H9 (cell line): ENCODE measurements around the gene WHRN. TPM values are rescaled to one million over a fixed set of nuclear protein-coding genes. Genes with fewer than 3 reads are reported as not detected.
A peak's percentile ranks its signal among the peaks of the same experiment; 100 is the strongest.

ENCODE experiments used
- DNase-seq: peaks from one replicate; pipeline ENCODE4 v3.0.0-alpha.2; 2017
- H2AFZ ChIP-seq: one replicate; pipeline ENCODE4 v1.6.1; 2013; ENCODE audit warnings: mild to moderate bottlenecking, low read length, control low read depth, moderate library complexity
- H2AK5ac ChIP-seq: 2 replicates; pipeline ENCODE4 v1.6.1; 2013; ENCODE audit warnings: low read length, control low read depth, mixed read lengths; ENCODE audit not compliant: insufficient read length
- H2BK120ac ChIP-seq: one replicate; pipeline ENCODE4 v1.6.1; 2013; ENCODE audit warnings: low read depth, mild to moderate bottlenecking, low read length, control low read depth, inconsistent platforms; ENCODE audit not compliant: poor library complexity, severe bottlenecking
- H2BK12ac ChIP-seq: 2 replicates; pipeline ENCODE4 v1.6.1; 2013; ENCODE audit warnings: low read length, control low read depth, mixed read lengths, low read depth; ENCODE audit not compliant: insufficient read length
- H2BK15ac ChIP-seq: 2 replicates; pipeline ENCODE4 v1.6.1; 2013; ENCODE audit warnings: low read depth, low read length, control low read depth
- H2BK20ac ChIP-seq: one replicate; pipeline ENCODE4 v1.6.1; 2013; ENCODE audit warnings: low read depth, mild to moderate bottlenecking, low read length, control low read depth, inconsistent platforms; ENCODE audit not compliant: poor library complexity, severe bottlenecking
- H2BK5ac ChIP-seq: 2 replicates; pipeline ENCODE4 v1.6.1; 2013; ENCODE audit warnings: low read length, control low read depth, mixed read lengths; ENCODE audit not compliant: insufficient read length
- H3K14ac ChIP-seq: 2 replicates; pipeline ENCODE4 v1.6.1; 2013; ENCODE audit warnings: low read length, control low read depth; ENCODE audit not compliant: insufficient read depth
- H3K18ac ChIP-seq: 2 replicates; pipeline ENCODE4 v1.6.1; 2013; ENCODE audit warnings: low read depth, mild to moderate bottlenecking, mixed read lengths, low read length, control low read depth; ENCODE audit not compliant: insufficient read length
- H3K23ac ChIP-seq: 2 replicates; pipeline ENCODE4 v1.6.1; 2013; ENCODE audit warnings: low read length, control low read depth, mixed read lengths, low read depth; ENCODE audit not compliant: insufficient read length
- H3K23me2 ChIP-seq: 2 replicates; pipeline ENCODE4 v1.6.1; 2013; ENCODE audit warnings: low read depth, mild to moderate bottlenecking, mixed read lengths, low read length, control low read depth; ENCODE audit not compliant: insufficient read length, poor library complexity, severe bottlenecking
- H3K27ac ChIP-seq: 2 replicates; pipeline ENCODE4 v1.5.1; 2013; ENCODE audit warnings: low read length, control low read depth, mixed read lengths, low read depth; ENCODE audit not compliant: insufficient read length
- H3K27me3 ChIP-seq: 2 replicates; pipeline ENCODE4 v1.6.1; 2013; ENCODE audit warnings: low read length, control low read depth, inconsistent platforms; ENCODE audit not compliant: insufficient read depth
- H3K4ac ChIP-seq: 2 replicates; pipeline ENCODE4 v1.6.1; 2013; ENCODE audit warnings: low read depth, mild to moderate bottlenecking, control low read depth, inconsistent platforms, low read length, moderate library complexity
- H3K4me1 ChIP-seq: 2 replicates; pipeline ENCODE4 v1.6.1; 2013; ENCODE audit warnings: low read length, control low read depth, inconsistent platforms; ENCODE audit not compliant: insufficient read depth
- H3K4me2 ChIP-seq: 2 replicates; pipeline ENCODE4 v1.6.1; 2013; ENCODE audit warnings: low read length, control low read depth, mixed read lengths; ENCODE audit not compliant: insufficient read length, insufficient read depth
- H3K56ac ChIP-seq: 2 replicates; pipeline ENCODE4 v1.6.1; 2013; ENCODE audit warnings: low read depth, mild to moderate bottlenecking, mixed read lengths, low read length, control low read depth; ENCODE audit not compliant: insufficient read length
- H3K79me1 ChIP-seq: 2 replicates; pipeline ENCODE4 v1.6.1; 2013; ENCODE audit warnings: low read depth, mild to moderate bottlenecking, moderate library complexity, low read length, control low read depth, inconsistent platforms; ENCODE audit not compliant: insufficient read depth, poor library complexity, severe bottlenecking
- H3K79me2 ChIP-seq: 2 replicates; pipeline ENCODE4 v1.6.1; 2013; ENCODE audit warnings: low read length, control low read depth, inconsistent platforms; ENCODE audit not compliant: insufficient read depth
- H3K9ac ChIP-seq: 2 replicates; pipeline ENCODE4 v1.6.1; 2013; ENCODE audit warnings: low read length, control low read depth, mixed read lengths; ENCODE audit not compliant: insufficient read length; ENCODE audit errors: extremely low read depth
- H3K9me3 ChIP-seq: one replicate; pipeline ENCODE4 v1.6.1; 2013; ENCODE audit warnings: low read depth, low read length, inconsistent platforms; ENCODE audit not compliant: control insufficient read depth
- H3T11ph ChIP-seq: one replicate; pipeline ENCODE4 v1.6.1; 2013; ENCODE audit warnings: mild to moderate bottlenecking, low read length, control low read depth, inconsistent platforms
- H4K20me1 ChIP-seq: one replicate; pipeline ENCODE4 v1.6.1; 2013; ENCODE audit not compliant: control insufficient read depth, insufficient read length, insufficient read depth
- H4K5ac ChIP-seq: 2 replicates; pipeline ENCODE4 v1.6.1; 2013; ENCODE audit warnings: low read depth, mild to moderate bottlenecking, mixed read lengths, low read length, control low read depth; ENCODE audit not compliant: insufficient read length
- H4K8ac ChIP-seq: replicated peaks from 2 replicates; pipeline ENCODE4 v1.6.1; 2013; ENCODE audit warnings: low read length, control low read depth, mixed read lengths, low read depth; ENCODE audit not compliant: insufficient read length
- H4K91ac ChIP-seq: 2 replicates; pipeline ENCODE4 v1.6.1; 2013; ENCODE audit warnings: low read depth, mild to moderate bottlenecking, moderate library complexity, mixed read lengths, low read length, control low read depth; ENCODE audit not compliant: insufficient read length
- H3K27ac Mint-ChIP-seq, 3 experiments: 2 replicates in 2 of 3; 3 replicates in 1 of 3; pipeline ENCODE4 v1.8.0; 2020 to 2021; ENCODE audit warnings: mixed read lengths in 3 of 3, mild to moderate bottlenecking in 1 of 3, moderate library complexity in 1 of 3
- H3K27me3 Mint-ChIP-seq: 2 replicates; pipeline ENCODE4 v1.8.0; 2021; ENCODE audit warnings: low read depth, mild to moderate bottlenecking, moderate library complexity, mixed read lengths
- H3K36me3 Mint-ChIP-seq, 3 experiments: 2 replicates in 2 of 3; 3 replicates in 1 of 3; pipeline ENCODE4 v1.8.0; 2020 to 2021; ENCODE audit warnings: low read depth in 3 of 3, mixed read lengths in 3 of 3; ENCODE audit not compliant: insufficient read depth in 1 of 3
- H3K4me1 Mint-ChIP-seq, 2 experiments: 2 replicates each; pipeline ENCODE4 v1.8.0; 2020; ENCODE audit warnings: mixed read lengths in 2 of 2
- H3K4me3 Mint-ChIP-seq, 2 experiments: 2 replicates in 1 of 2; 3 replicates in 1 of 2; pipeline ENCODE4 v1.8.0; 2020 to 2021; ENCODE audit warnings: mild to moderate bottlenecking in 2 of 2, mixed read lengths in 2 of 2, moderate library complexity in 1 of 2
- H3K9me3 Mint-ChIP-seq, 2 experiments: 2 replicates in 1 of 2; 3 replicates in 1 of 2; pipeline ENCODE4 v1.8.0; 2020; ENCODE audit warnings: mild to moderate bottlenecking in 2 of 2, mixed read lengths in 2 of 2, moderate library complexity in 1 of 2
- WGBS: extraction: QIAGEN DNeasy Blood & Tissue Kit; methylation state at CpG from one replicate; pipeline ENCODE4 v1.1.7; 2013; ENCODE audit warnings: missing lambda C conversion rate, low lambda C conversion rate, mixed read lengths; ENCODE audit not compliant: insufficient read length; ENCODE audit errors: extremely low coverage; 5-methylcytosine and 5-hydroxymethylcytosine counted together
- total RNA-seq: library from RNA; stranded (reverse); gene quantifications from 2 replicates; pipeline ENCODE4 v1.2.1, GENCODE V29; 2021
- TF ChIP-seq, protein P1 (sequence below): fragments of 200-600 bp; sonication (generic); conservative IDR thresholded peaks from 3 replicates; pipeline ENCODE4 v1.8.0; 2021; ENCODE audit warnings: antibody characterized with exemption, mild to moderate bottlenecking

Gene WHRN
- total RNA-seq, 1 experiment from 2014 or later, result 2.2 TPM

DNA sequence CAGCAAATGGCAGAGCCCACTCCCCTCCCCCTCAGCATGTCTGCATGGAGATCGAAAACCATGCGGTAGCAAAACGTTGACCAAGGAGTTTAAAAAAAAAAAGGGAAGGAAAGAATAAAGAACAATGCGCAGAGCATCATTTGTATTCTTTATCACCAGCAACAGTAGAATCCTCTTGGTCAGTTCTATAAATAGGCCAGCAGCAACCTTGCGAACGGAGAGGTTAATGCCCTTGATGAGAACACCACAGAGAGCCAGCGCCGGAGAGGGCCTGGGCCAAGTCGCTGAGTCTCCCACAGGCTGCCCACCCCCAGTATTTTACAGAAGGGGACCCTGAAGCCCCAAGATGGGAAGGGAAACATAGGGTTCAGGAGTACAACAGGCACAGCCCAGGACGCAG lies 22.7 kb downstream of the WHRN start:
- no peak overlapping the region for H3K4ac ChIP-seq
- Mint-ChIP-seq H3K4me1 (peaks cover 9 to 17% of the 10 kb centered on the region in 2 experiments), H3K27me3 (no peaks in the 10 kb centered on the region), H3K9me3 (no peaks in the 10 kb centered on the region), H3K4me3 (no peak overlapping the region; a peak in 1 of 5 replicates), H3K36me3 (0 out of 7 replicates have a peak, but pooled peaks cover 0 to 2% (median 0%) of the 10 kb centered on the region in 3 experiments), H3K27ac (peak overlapping the region in 1 of 3 experiments; percentile 18; a peak in 1 of 7 replicates)
- no peak overlapping the region for H2BK20ac ChIP-seq
- WGBS, result no CpG with 5 or more reads among the region's 10 CpGs
- H3K79me2 ChIP-seq, result no peaks in the 10 kb centered on the region
- H3K4me2 ChIP-seq, result no peak overlapping the region
- H3T11ph ChIP-seq, result no peak overlapping the region
- H3K56ac ChIP-seq, result no peak overlapping the region
- H3K9me3 ChIP-seq, result no peaks in the 10 kb centered on the region
- TF ChIP-seq, protein P1, sequence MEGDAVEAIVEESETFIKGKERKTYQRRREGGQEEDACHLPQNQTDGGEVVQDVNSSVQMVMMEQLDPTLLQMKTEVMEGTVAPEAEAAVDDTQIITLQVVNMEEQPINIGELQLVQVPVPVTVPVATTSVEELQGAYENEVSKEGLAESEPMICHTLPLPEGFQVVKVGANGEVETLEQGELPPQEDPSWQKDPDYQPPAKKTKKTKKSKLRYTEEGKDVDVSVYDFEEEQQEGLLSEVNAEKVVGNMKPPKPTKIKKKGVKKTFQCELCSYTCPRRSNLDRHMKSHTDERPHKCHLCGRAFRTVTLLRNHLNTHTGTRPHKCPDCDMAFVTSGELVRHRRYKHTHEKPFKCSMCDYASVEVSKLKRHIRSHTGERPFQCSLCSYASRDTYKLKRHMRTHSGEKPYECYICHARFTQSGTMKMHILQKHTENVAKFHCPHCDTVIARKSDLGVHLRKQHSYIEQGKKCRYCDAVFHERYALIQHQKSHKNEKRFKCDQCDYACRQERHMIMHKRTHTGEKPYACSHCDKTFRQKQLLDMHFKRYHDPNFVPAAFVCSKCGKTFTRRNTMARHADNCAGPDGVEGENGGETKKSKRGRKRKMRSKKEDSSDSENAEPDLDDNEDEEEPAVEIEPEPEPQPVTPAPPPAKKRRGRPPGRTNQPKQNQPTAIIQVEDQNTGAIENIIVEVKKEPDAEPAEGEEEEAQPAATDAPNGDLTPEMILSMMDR, result no peak
- no peak overlapping the region for H2BK15ac ChIP-seq
- no peak overlapping the region for H4K8ac ChIP-seq
- no peaks in the 10 kb centered on the region for H4K20me1 ChIP-seq
- H3K23me2 ChIP-seq, result no peaks in the 10 kb centered on the region
- H2AFZ ChIP-seq, result no peak overlapping the region
- H3K14ac ChIP-seq, result peak overlapping the region; percentile 13; the same call in 1 of the 2 replicates
- no peaks in the 10 kb centered on the region for H3K79me1 ChIP-seq
- H3K23ac ChIP-seq, result no peak overlapping the region
- H3K9ac ChIP-seq, result no peak overlapping the region
- no peak for DNase-seq
- no peak overlapping the region for H3K18ac ChIP-seq
- no peak overlapping the region for H2BK5ac ChIP-seq
- no peak overlapping the region for H4K91ac ChIP-seq
- H2AK5ac ChIP-seq, result no peak overlapping the region
- H3K27ac ChIP-seq, result no peak overlapping the region
- H3K27me3 ChIP-seq, result no peaks in the 10 kb centered on the region
- no peak overlapping the region for H2BK12ac ChIP-seq
- no peak overlapping the region for H2BK120ac ChIP-seq
- H4K5ac ChIP-seq, result no peak overlapping the region
- no peaks in the 10 kb centered on the region for H3K4me1 ChIP-seq
